ENCODE results near the gene TP53RK. TPM values are rescaled to one million over a fixed set of nuclear protein-coding genes. Genes with fewer than 3 reads are reported as not detected.

The TP53RK gene
- total RNA-seq, 1 experiment from 2014 or later = 12.4 TPM

GRCh38 chr20:46646659-46647380, 42.4 kb downstream of the TP53RK start:
- no peak for TF ChIP-seq TCF7 (CRISPR knock-in tag; IDR thresholded peaks at IDR 0.05; ENCODE audit: low read depth)
- no peak for TF ChIP-seq USF2 (CRISPR knock-in tag; IDR thresholded peaks at IDR 0.05)
- no peak for TF ChIP-seq FOXK1 (CRISPR knock-in tag; IDR thresholded peaks at IDR 0.05)
- TF ChIP-seq ELF4 (CRISPR knock-in tag; IDR thresholded peaks at IDR 0.05; ENCODE audit: low read depth) = no peak
- no peak for TF ChIP-seq SMAD3 (CRISPR knock-in tag; IDR thresholded peaks at IDR 0.05; ENCODE audit: borderline replicate concordance)
- no peak for TF ChIP-seq ZNF396 (CRISPR knock-in tag; IDR thresholded peaks at IDR 0.05; ENCODE audit: borderline replicate concordance)
- TF ChIP-seq GRHL2 (CRISPR knock-in tag; IDR thresholded peaks at IDR 0.05; ENCODE audit: insufficient replicate concordance, severe bottlenecking) = no peak
- no peak for TF ChIP-seq NR1H2 (CRISPR knock-in tag; IDR thresholded peaks at IDR 0.05)
- no peak for TF ChIP-seq ZMAT4 (CRISPR knock-in tag; IDR thresholded peaks at IDR 0.05)
- no peak for TF ChIP-seq ETV6 (CRISPR knock-in tag; IDR thresholded peaks at IDR 0.05)
- TF ChIP-seq ZNF671 (CRISPR knock-in tag; IDR thresholded peaks at IDR 0.05) = no peak
- TF ChIP-seq AR (CRISPR knock-in tag; IDR thresholded peaks at IDR 0.05) = no peak
- no peak for TF ChIP-seq OVOL2 (CRISPR knock-in tag; IDR thresholded peaks at IDR 0.05; ENCODE audit: borderline replicate concordance)
- no peak for TF ChIP-seq NR3C1 (CRISPR knock-in tag; conservative IDR thresholded peaks at IDR 0.05; ENCODE audit: low read depth)
- no peak for TF ChIP-seq RELA (CRISPR knock-in tag; IDR thresholded peaks at IDR 0.05; ENCODE audit: borderline replicate concordance)
- no peak for TF ChIP-seq SMAD4 (CRISPR knock-in tag; IDR thresholded peaks at IDR 0.05)
- no peak for TF ChIP-seq TP53 (CRISPR knock-in tag; IDR thresholded peaks at IDR 0.05)
- no peak for TF ChIP-seq GTF2I (CRISPR knock-in tag; conservative IDR thresholded peaks at IDR 0.05)
- TF ChIP-seq ARID4B (CRISPR knock-in tag; IDR thresholded peaks at IDR 0.05; ENCODE audit: borderline replicate concordance) = no peak
- DNase-seq (ENCODE audit: low spot score) = no peak
- Mint-ChIP-seq H3K27ac (no peak overlapping the region), H3K4me1 (0 out of 2 replicates have a peak, but pooled peaks cover 3% of the 10 kb centered on the region), H3K4me3 (no peak overlapping the region), H3K9me3 (peaks cover 3% of the 10 kb centered on the region; the same call in 1 of the 2 replicates), H3K36me3 (0 out of 2 replicates have a peak, but pooled peaks cover 3% of the 10 kb centered on the region), H3K27me3 (ENCODE audit: low read depth) (peaks cover 28% of the 10 kb centered on the region)
- ATAC-seq = no peak
- CTCF ChIA-PET = interaction anchor here (0.7 to 1.2 kb wide), 4 partner anchors 10 to 88 kb away, joined by 3 to 5 read pairs (median 4); no protein-coding TSS in a partner anchor
- POLR2A ChIA-PET = no interaction called here
